HCT116 (cell line): Measurements from ENCODE around the gene MCFD2.

Experiments
- EZH2phosphoT487 ChIP-seq: fragments of 200-600 bp; IDR thresholded peaks from 2 replicates; pipeline ENCODE4 v1.6.1; 2018; ENCODE audit warnings: antibody characterized with exemption, borderline replicate concordance
- POLR2A ChIP-seq: IDR thresholded peaks from 2 replicates; pipeline ENCODE4 v1.7.0; 2011; ENCODE audit warnings: borderline replicate concordance; ENCODE audit not compliant: insufficient read depth, insufficient read length; ENCODE audit errors: extremely low read depth
- ZNF274 ChIP-seq: fragments of 200-500 bp; sonication (Bioruptor generic); IDR thresholded peaks from 2 replicates; pipeline ENCODE4 v1.6.1; 2014; ENCODE audit warnings: mild to moderate bottlenecking, low read depth, low read length, inconsistent platforms
- TF ChIP-seq, protein P1 (sequence below): IDR thresholded peaks from 2 replicates; pipeline ENCODE4 v1.6.1; 2012
- TF ChIP-seq, protein P2 (sequence below), 3 experiments: fragments of 200-600 bp in 1 of 3; sonication (generic) in 1 of 3; IDR thresholded peaks in 2 of 3; conservative IDR thresholded peaks in 1 of 3; 2 replicates each; pipeline ENCODE4 v1.5.1; 2012 to 2017; ENCODE audit warnings: low read depth in 2 of 3, low read length in 2 of 3, antibody characterized with exemption in 1 of 3, borderline replicate concordance in 1 of 3, control low read depth in 1 of 3, mild to moderate bottlenecking in 1 of 3, mixed read lengths in 1 of 3, mixed run types in 1 of 3, moderate library complexity in 1 of 3; ENCODE audit not compliant: insufficient read depth in 1 of 3

DNA sequence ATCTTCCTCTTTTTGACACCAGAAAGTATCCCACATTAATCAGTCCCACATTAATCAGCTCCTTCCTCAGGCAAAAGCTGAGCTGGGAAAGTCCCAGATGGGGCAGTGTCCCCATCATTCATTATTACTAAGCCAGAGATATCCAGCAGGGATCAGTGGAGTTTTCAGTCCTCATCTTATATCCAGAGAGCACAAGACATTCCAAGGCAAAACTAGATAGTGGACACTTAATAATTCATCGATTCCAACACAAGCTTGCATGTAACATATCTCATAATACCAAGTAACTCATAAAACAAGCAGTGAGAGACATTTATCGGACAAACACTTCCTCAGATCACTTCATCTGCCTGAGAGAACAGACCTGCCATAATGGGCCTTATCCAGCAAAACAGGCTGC lies 53.1 kb downstream of the MCFD2 start:
- TF ChIP-seq, protein P1, sequence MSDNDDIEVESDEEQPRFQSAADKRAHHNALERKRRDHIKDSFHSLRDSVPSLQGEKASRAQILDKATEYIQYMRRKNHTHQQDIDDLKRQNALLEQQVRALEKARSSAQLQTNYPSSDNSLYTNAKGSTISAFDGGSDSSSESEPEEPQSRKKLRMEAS = no peak
- TF ChIP-seq, protein P2, sequence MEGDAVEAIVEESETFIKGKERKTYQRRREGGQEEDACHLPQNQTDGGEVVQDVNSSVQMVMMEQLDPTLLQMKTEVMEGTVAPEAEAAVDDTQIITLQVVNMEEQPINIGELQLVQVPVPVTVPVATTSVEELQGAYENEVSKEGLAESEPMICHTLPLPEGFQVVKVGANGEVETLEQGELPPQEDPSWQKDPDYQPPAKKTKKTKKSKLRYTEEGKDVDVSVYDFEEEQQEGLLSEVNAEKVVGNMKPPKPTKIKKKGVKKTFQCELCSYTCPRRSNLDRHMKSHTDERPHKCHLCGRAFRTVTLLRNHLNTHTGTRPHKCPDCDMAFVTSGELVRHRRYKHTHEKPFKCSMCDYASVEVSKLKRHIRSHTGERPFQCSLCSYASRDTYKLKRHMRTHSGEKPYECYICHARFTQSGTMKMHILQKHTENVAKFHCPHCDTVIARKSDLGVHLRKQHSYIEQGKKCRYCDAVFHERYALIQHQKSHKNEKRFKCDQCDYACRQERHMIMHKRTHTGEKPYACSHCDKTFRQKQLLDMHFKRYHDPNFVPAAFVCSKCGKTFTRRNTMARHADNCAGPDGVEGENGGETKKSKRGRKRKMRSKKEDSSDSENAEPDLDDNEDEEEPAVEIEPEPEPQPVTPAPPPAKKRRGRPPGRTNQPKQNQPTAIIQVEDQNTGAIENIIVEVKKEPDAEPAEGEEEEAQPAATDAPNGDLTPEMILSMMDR (IDR thresholded peaks at IDR 0.05 in 2 of 3, conservative IDR thresholded peaks at IDR 0.05 in 1 of 3; ENCODE audit: borderline replicate concordance in 1 of 3, insufficient read depth in 1 of 3, low read depth in 2 of 3, low read length in 2 of 3) = no peak
- TF ChIP-seq POLR2A (no peak), EZH2phosphoT487 (no peak), ZNF274 (no peak)
